Thyroid gland (tissue), 4 donors: ENCODE data around the gene DGCR2. TPM values are rescaled to one million over a fixed set of nuclear protein-coding genes. Genes with fewer than 3 reads are reported as not detected.

ENCODE experiments used
- DNase-seq, 2 donors: peaks; one replicate each; pipeline ENCODE4 v3.0.0-alpha.2; 2019
- H3K27ac ChIP-seq, 3 donors: fragments of 200-600 bp; sonication (generic); 1 replicate in 2 of 3; 2 replicates in 1 of 3; pipeline ENCODE4 v1.5.1; 2016 to 2019; ENCODE audit warnings: mild to moderate bottlenecking in 1 of 3, moderate library complexity in 1 of 3
- H3K27me3 ChIP-seq: fragments of 200-600 bp; sonication (generic); one replicate; pipeline ENCODE4 v1.5.1; 2019
- H3K36me3 ChIP-seq, 2 donors: fragments of 200-600 bp; sonication (generic); one replicate each; pipeline ENCODE4 v1.5.1; 2016 to 2019
- H3K4me1 ChIP-seq, 2 donors: fragments of 200-600 bp; sonication (generic); one replicate each; pipeline ENCODE4 v1.5.1; 2017 to 2019
- H3K4me3 ChIP-seq, 3 donors: fragments of 200-600 bp; sonication (generic); replicated peaks in 1 of 3; 1 replicate in 2 of 3; 2 replicates in 1 of 3; pipeline ENCODE4 v1.5.1; 2016; ENCODE audit warnings: mild to moderate bottlenecking in 1 of 3
- H3K9me3 ChIP-seq: fragments of 200-600 bp; sonication (generic); one replicate; pipeline ENCODE4 v1.5.1; 2017
- CTCF ChIP-seq, 6 experiments: fragments of 200-600 bp in 3 of 6; fragments of 450-650 bp in 3 of 6; sonication (generic) in 3 of 6; IDR thresholded peaks; one replicate each; pipeline ENCODE4 v1.5.1; 2016 to 2019; ENCODE audit warnings: antibody characterized with exemption in 6 of 6, mild to moderate bottlenecking in 2 of 6, inconsistent platforms in 1 of 6, moderate library complexity in 1 of 6
- POLR2A ChIP-seq, 2 donors: fragments of 450-650 bp; IDR thresholded peaks; one replicate each; pipeline ENCODE4 v1.6.1; 2017; ENCODE audit warnings: antibody characterized with exemption in 2 of 2, mild to moderate bottlenecking in 2 of 2, moderate library complexity in 1 of 2
- WGBS, 2 donors: methylation state at CpG; one replicate each; pipeline ENCODE4 v1.1.5; 2017; 5-methylcytosine and 5-hydroxymethylcytosine counted together
- intact Hi-C: fragments of 100-400 bp; cut with DNase I; formaldehyde crosslinking; loops from one replicate; pipeline ENCODE4 v1.15.1; 2023
- total RNA-seq, 4 donors: library from RNA; depleted of rRNA; stranded (reverse); fragments of >200 nt; gene quantifications; one replicate each; pipeline ENCODE4 v1.2.3, GENCODE V29; 2016

Gene DGCR2
- total RNA-seq, 4 donors from 2014 or later, result 49.3 to 106 (median 86.9) TPM

DNA sequence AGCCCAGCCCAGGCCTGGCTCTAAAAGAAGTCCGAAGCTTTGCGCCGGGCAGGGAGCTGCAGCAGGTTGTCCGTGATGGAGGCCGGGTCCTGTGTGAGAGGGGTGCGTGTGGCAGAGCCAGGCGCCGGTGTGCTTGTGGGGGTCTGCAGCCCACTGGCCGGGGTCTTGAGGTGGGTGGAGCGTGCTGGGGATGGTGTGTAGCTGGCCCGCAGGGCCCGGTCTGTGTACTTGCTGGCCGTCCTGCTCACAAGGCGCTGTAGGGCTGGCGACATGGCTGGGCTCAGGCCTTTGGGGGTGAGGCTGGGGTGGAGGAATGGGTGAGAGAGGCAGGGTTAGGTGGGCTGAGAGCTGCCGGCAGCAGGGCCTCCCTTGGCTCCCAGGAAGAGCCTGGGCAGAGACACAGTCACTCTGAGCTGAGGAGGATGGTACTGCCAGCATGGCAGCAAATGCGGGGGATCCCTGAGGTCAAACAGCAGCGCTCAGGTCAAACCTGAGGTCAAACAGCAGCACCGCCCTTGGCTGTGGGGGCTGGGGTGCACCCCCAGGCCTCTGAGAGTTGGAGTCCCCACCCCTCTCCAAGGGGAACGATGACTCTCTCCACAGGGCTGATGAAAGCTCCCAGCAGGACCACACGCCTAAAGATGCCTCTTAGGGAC is 12.1 kb upstream of the DGCR2 start:
- Histone ChIP-seq H3K27me3 (no peaks in the 10 kb centered on the region), H3K36me3 (peaks cover 44 to 49% of the 10 kb centered on the region in 2 donors), H3K9me3 (no peaks in the 10 kb centered on the region), H3K4me3 (no peak overlapping the region), H3K27ac (no peak overlapping the region), H3K4me1 (no peaks in the 10 kb centered on the region)
- TF ChIP-seq POLR2A (IDR thresholded peaks at IDR 0.05) (no peak), CTCF (IDR thresholded peaks at IDR 0.05) (no peak)
- no peak for DNase-seq
- 92 to 99% methylated on average over 14 to 21 of the region's 21 CpGs for WGBS, 2 donors
- intact Hi-C loops, result no loop called here

GRCh38 chr22:19133561-19133960 is 11.3 kb upstream of the DGCR2 start:
- TF ChIP-seq POLR2A (IDR thresholded peaks at IDR 0.05), result no peak
- TF ChIP-seq CTCF (IDR thresholded peaks at IDR 0.05), result no peak
- no peak overlapping the region for H3K4me3 ChIP-seq
- H3K27ac ChIP-seq, result no peak overlapping the region
- DNase-seq, result no peak
- 97 to 98% methylated on average over 6 to 13 of the region's 13 CpGs for WGBS, 2 donors
- intact Hi-C loops, result no loop called here
- H3K27me3 ChIP-seq, result no peaks in the 10 kb centered on the region
- no peaks in the 10 kb centered on the region for H3K9me3 ChIP-seq
- peaks cover 37 to 42% of the 10 kb centered on the region in 2 donors for H3K36me3 ChIP-seq
- no peaks in the 10 kb centered on the region for H3K4me1 ChIP-seq

GRCh38 chr22:19132693-19133400 is 10.6 kb upstream of the DGCR2 start:
- no peak overlapping the region for H3K4me3 ChIP-seq
- H3K27me3 ChIP-seq, result no peaks in the 10 kb centered on the region
- no peaks in the 10 kb centered on the region for H3K4me1 ChIP-seq
- H3K36me3 ChIP-seq, result peaks cover 30 to 35% of the 10 kb centered on the region in 2 donors
- intact Hi-C loops, result no loop called here
- 88 to 91% methylated on average over 9 of the region's 9 CpGs for WGBS, 2 donors
- DNase-seq, result no peak
- H3K27ac ChIP-seq, result no peak overlapping the region
- no peaks in the 10 kb centered on the region for H3K9me3 ChIP-seq
- TF ChIP-seq CTCF (IDR thresholded peaks at IDR 0.05), result no peak
- TF ChIP-seq POLR2A (IDR thresholded peaks at IDR 0.05), result no peak

GRCh38 chr22:19132153-19132552 is 9.9 kb upstream of the DGCR2 start:
- Histone ChIP-seq H3K36me3 (peaks cover 27 to 28% of the 10 kb centered on the region in 2 donors), H3K4me1 (no peaks in the 10 kb centered on the region), H3K4me3 (no peak overlapping the region), H3K9me3 (no peaks in the 10 kb centered on the region), H3K27me3 (no peaks in the 10 kb centered on the region), H3K27ac (no peak overlapping the region)
- no peak for TF ChIP-seq POLR2A (IDR thresholded peaks at IDR 0.05)
- TF ChIP-seq CTCF (IDR thresholded peaks at IDR 0.05), result no peak
- intact Hi-C loops, result no loop called here
- DNase-seq, result no peak
- WGBS, 2 donors, result 90 to 99% methylated on average over 15 to 17 of the region's 20 CpGs

GRCh38 chr22:19131685-19132015 is 9.4 kb upstream of the DGCR2 start:
- intact Hi-C loops, result no loop called here
- 91 to 96% methylated on average over 16 to 19 of the region's 19 CpGs for WGBS, 2 donors
- Histone ChIP-seq H3K27me3 (no peaks in the 10 kb centered on the region), H3K9me3 (no peaks in the 10 kb centered on the region), H3K36me3 (peaks cover 23 to 24% of the 10 kb centered on the region in 2 donors), H3K4me3 (no peak overlapping the region), H3K4me1 (no peaks in the 10 kb centered on the region), H3K27ac (no peak overlapping the region)
- DNase-seq, result no peak
- TF ChIP-seq POLR2A (IDR thresholded peaks at IDR 0.05) (no peak), CTCF (IDR thresholded peaks at IDR 0.05) (no peak)
